ENCODE results near the gene CCNY. TPM values are rescaled to one million over a fixed set of nuclear protein-coding genes. Genes with fewer than 3 reads are reported as not detected.

CCNY gene
- total RNA-seq, 1 experiment from 2014 or later = 62.2 TPM

- no peak overlapping the region for H2AFZ ChIP-seq (ENCODE audit: low read depth, low read length, poor library complexity, severe bottlenecking)
- intact Hi-C loops (cut with micrococcal nuclease) = no loop called here
- H3K27ac ChIP-seq (ENCODE audit: low read depth, low read length) = no peak overlapping the region
- no peak overlapping the region for H3K4me3 ChIP-seq (replicated peaks in 1 of 2; ENCODE audit: low read depth in 1 of 2, low read length in 2 of 2)
- no peaks in the 10 kb centered on the region for H3K36me3 ChIP-seq (ENCODE audit: control insufficient read depth in 1 of 2, insufficient read depth in 2 of 2, low read length in 2 of 2)
- DNase-seq (ENCODE audit: low read depth, low spot score) (no peak), ATAC-seq (no peak)
- no TSS peak for BruUV-seq (replicated peaks)
- no peak for TF ChIP-seq CBX3 (IDR thresholded peaks at IDR 0.05; ENCODE audit: low read depth)
- TF ChIP-seq FOSL1 (IDR thresholded peaks at IDR 0.05; ENCODE audit: low read depth) = no peak
- no peak for TF ChIP-seq SIN3A (IDR thresholded peaks at IDR 0.05; ENCODE audit: low read depth)
- TF ChIP-seq, protein P1, sequence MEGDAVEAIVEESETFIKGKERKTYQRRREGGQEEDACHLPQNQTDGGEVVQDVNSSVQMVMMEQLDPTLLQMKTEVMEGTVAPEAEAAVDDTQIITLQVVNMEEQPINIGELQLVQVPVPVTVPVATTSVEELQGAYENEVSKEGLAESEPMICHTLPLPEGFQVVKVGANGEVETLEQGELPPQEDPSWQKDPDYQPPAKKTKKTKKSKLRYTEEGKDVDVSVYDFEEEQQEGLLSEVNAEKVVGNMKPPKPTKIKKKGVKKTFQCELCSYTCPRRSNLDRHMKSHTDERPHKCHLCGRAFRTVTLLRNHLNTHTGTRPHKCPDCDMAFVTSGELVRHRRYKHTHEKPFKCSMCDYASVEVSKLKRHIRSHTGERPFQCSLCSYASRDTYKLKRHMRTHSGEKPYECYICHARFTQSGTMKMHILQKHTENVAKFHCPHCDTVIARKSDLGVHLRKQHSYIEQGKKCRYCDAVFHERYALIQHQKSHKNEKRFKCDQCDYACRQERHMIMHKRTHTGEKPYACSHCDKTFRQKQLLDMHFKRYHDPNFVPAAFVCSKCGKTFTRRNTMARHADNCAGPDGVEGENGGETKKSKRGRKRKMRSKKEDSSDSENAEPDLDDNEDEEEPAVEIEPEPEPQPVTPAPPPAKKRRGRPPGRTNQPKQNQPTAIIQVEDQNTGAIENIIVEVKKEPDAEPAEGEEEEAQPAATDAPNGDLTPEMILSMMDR (IDR thresholded peaks at IDR 0.05 in 2 of 3, conservative IDR thresholded peaks at IDR 0.05 in 1 of 3; ENCODE audit: borderline replicate concordance in 1 of 3, insufficient read depth in 1 of 3, low read depth in 2 of 3, low read length in 2 of 3) = no peak
- TF ChIP-seq MAX (IDR thresholded peaks at IDR 0.05) = no peak
- no peak for TF ChIP-seq SP1 (IDR thresholded peaks at IDR 0.05; ENCODE audit: low read depth)
- TF ChIP-seq, protein P2, sequence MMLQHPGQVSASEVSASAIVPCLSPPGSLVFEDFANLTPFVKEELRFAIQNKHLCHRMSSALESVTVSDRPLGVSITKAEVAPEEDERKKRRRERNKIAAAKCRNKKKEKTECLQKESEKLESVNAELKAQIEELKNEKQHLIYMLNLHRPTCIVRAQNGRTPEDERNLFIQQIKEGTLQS (IDR thresholded peaks at IDR 0.05) = no peak
- no peak for TF ChIP-seq ZNF274 (IDR thresholded peaks at IDR 0.05; ENCODE audit: low read depth, low read length)
- TF ChIP-seq EGR1 (IDR thresholded peaks at IDR 0.05; ENCODE audit: low read depth) = no peak
- no peak for TF ChIP-seq JUND (IDR thresholded peaks at IDR 0.05)
- TF ChIP-seq ELF1 (IDR thresholded peaks at IDR 0.05; ENCODE audit: borderline replicate concordance, low read depth) = no peak
- no peak for TF ChIP-seq EZH2 (IDR thresholded peaks at IDR 0.05)
- TF ChIP-seq TCF7L2 (IDR thresholded peaks at IDR 0.05; ENCODE audit: borderline replicate concordance, extremely low read depth, insufficient read depth, insufficient read length) = no peak
- CTCF ChIA-PET = no interaction called here
- no peaks in the 10 kb centered on the region for H3K27me3 ChIP-seq (ENCODE audit: insufficient read depth, low read length)
- peaks cover 8% of the 10 kb centered on the region; the same call in 1 of the 2 replicates for H4K20me1 ChIP-seq (ENCODE audit: insufficient read depth)
- no peaks in the 10 kb centered on the region for H3K4me1 ChIP-seq (ENCODE audit: control insufficient read depth in 1 of 2, insufficient read depth in 2 of 2, low read length in 2 of 2)
- RAD21 ChIA-PET (ENCODE audit: low non-redundant PET in 1 of 2, low total read pairs in 2 of 2, uncharacterized antibody in 2 of 2, unreplicated experiment in 2 of 2) = no interaction called here
- POLR2A ChIA-PET = no interaction called here
- H3K79me2 ChIP-seq (ENCODE audit: insufficient read depth, low read length) = peaks cover 91% of the 10 kb centered on the region
- no peak overlapping the region for H3K9ac ChIP-seq (ENCODE audit: low read length)
- no peaks in the 10 kb centered on the region for H3K9me2 ChIP-seq (ENCODE audit: insufficient read depth)
- H3K4me2 ChIP-seq (ENCODE audit: low read length) = no peak overlapping the region
- H3K9me3 ChIP-seq (ENCODE audit: control insufficient read depth in 1 of 2, insufficient read depth in 1 of 2, low read depth in 1 of 2, low read length in 2 of 2) = no peaks in the 10 kb centered on the region
These were observed 10.8 kb downstream of the CCNY start for GRCh38 chr10:35347121-35347562.

Data from HCT116 (cell line).